Measurements from ENCODE around the gene SOD1.

The SOD1 gene

DNA sequence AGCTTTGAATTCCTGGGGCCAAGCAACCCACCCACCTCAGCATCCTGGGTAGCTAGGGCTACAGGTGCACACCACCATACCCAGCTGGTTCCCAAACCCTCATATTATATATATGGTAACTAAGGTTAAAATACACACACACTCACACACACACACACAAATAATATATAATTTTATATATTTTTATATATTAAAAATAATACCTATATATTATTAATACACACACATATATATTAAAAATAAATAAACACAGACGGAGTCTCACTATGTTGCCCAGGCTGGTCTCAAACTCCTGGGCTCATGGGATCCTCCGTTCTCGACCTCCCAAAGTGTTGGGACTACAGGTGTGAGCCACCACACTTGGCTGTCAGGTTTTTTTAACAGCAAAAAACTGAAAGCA lies 40.5 kb downstream of the SOD1 start:
- TF ChIP-seq, protein P1, sequence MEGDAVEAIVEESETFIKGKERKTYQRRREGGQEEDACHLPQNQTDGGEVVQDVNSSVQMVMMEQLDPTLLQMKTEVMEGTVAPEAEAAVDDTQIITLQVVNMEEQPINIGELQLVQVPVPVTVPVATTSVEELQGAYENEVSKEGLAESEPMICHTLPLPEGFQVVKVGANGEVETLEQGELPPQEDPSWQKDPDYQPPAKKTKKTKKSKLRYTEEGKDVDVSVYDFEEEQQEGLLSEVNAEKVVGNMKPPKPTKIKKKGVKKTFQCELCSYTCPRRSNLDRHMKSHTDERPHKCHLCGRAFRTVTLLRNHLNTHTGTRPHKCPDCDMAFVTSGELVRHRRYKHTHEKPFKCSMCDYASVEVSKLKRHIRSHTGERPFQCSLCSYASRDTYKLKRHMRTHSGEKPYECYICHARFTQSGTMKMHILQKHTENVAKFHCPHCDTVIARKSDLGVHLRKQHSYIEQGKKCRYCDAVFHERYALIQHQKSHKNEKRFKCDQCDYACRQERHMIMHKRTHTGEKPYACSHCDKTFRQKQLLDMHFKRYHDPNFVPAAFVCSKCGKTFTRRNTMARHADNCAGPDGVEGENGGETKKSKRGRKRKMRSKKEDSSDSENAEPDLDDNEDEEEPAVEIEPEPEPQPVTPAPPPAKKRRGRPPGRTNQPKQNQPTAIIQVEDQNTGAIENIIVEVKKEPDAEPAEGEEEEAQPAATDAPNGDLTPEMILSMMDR (IDR thresholded peaks at IDR 0.05; ENCODE audit: low read length), result no peak
- no peak for TF ChIP-seq EZH2 (IDR thresholded peaks at IDR 0.05; ENCODE audit: borderline replicate concordance, low read length)
- H3K79me2 ChIP-seq (ENCODE audit: insufficient read depth, low read length), result peaks cover 21% of the 10 kb centered on the region
- H3K9me3 ChIP-seq (ENCODE audit: low read length), result no peaks in the 10 kb centered on the region
- no peak overlapping the region for H3K4me2 ChIP-seq (ENCODE audit: low read length)
- H3K4me3 ChIP-seq (ENCODE audit: low read depth, low read length, poor library complexity, severe bottlenecking), result no peak overlapping the region
- H3F3A ChIP-seq (ENCODE audit: insufficient read depth, low read length), result no peaks in the 10 kb centered on the region
- no peaks in the 10 kb centered on the region for H3K27me3 ChIP-seq (ENCODE audit: insufficient read depth, low read length)
- H3K36me3 ChIP-seq (ENCODE audit: insufficient read depth, low read length), result peaks cover 94% of the 10 kb centered on the region
- no peaks in the 10 kb centered on the region for H3K4me1 ChIP-seq (ENCODE audit: insufficient read depth, low read length, severe bottlenecking)
- no peak overlapping the region for H3K9ac ChIP-seq (ENCODE audit: low read length)
- no peaks in the 10 kb centered on the region for H4K20me1 ChIP-seq (ENCODE audit: insufficient read depth, low read length)
- no peak overlapping the region for H2AFZ ChIP-seq (ENCODE audit: low read length)
- H3K9me2 ChIP-seq (ENCODE audit: low read depth, low read length), result no peaks in the 10 kb centered on the region
- H3K27ac ChIP-seq (ENCODE audit: low read depth, low read length, poor library complexity, severe bottlenecking), result no peak overlapping the region

DNA sequence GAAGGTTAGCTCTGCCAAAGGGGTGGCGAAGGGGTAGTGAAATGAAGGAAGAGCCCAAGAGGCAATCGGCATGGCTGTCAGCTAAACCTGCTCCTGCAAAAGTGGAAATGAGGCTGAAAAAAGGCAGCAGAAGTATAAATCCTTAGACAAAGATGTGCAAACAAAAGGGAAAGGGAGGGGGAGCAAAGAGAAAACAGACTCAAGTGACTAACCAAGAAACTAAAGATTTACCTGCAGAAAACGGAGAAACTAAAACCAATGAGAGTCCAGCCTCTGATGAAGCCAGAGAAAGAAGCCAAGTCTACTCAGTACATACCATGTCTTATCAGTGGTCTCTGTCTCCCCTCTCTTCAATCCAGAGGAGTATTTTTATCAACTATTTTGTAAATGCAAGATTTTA lies 47.1 kb downstream of the SOD1 start:
- peaks cover 48% of the 10 kb centered on the region for H3K36me3 ChIP-seq (ENCODE audit: insufficient read depth, low read length)
- no peak overlapping the region for H2AFZ ChIP-seq (ENCODE audit: low read length)
- H3K4me1 ChIP-seq (ENCODE audit: insufficient read depth, low read length, severe bottlenecking), result peaks cover 10% of the 10 kb centered on the region
- no peaks in the 10 kb centered on the region for H3K9me2 ChIP-seq (ENCODE audit: low read depth, low read length)
- H3K9ac ChIP-seq (ENCODE audit: low read length), result no peak overlapping the region
- H3K4me2 ChIP-seq (ENCODE audit: low read length), result no peak overlapping the region
- H4K20me1 ChIP-seq (ENCODE audit: insufficient read depth, low read length), result peaks cover 8% of the 10 kb centered on the region; the same call in 1 of the 2 replicates
- H3K79me2 ChIP-seq (ENCODE audit: insufficient read depth, low read length), result peaks cover 87% of the 10 kb centered on the region
- no peak overlapping the region for H3K4me3 ChIP-seq (ENCODE audit: low read depth, low read length, poor library complexity, severe bottlenecking)
- no peaks in the 10 kb centered on the region for H3K9me3 ChIP-seq (ENCODE audit: low read length)
- H3F3A ChIP-seq (ENCODE audit: insufficient read depth, low read length), result no peaks in the 10 kb centered on the region
- no peak for TF ChIP-seq EZH2 (IDR thresholded peaks at IDR 0.05; ENCODE audit: borderline replicate concordance, low read length)
- TF ChIP-seq, protein P1 (IDR thresholded peaks at IDR 0.05; ENCODE audit: low read length), result no peak
- no peaks in the 10 kb centered on the region for H3K27me3 ChIP-seq (ENCODE audit: insufficient read depth, low read length)
- H3K27ac ChIP-seq (ENCODE audit: low read depth, low read length, poor library complexity, severe bottlenecking), result no peak overlapping the region

DNA sequence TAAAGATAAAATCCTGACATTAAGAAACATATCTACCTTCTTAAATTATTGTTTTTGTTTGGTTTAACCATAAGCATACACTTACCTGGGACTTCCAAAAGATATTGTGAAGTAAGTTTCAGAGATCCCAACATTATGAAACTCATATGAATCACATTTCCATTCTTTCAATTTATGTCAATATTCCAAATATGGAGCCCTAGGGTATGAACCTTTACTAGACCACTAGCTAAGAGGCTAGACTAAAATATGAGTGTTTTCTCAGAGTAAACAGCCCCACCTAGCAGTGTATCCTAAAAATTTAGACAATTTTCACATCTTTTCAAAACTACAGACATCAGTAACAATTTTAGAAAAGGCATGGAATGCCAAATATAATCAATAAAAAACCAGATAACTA lies 48.0 kb downstream of the SOD1 start:
- peaks cover 39% of the 10 kb centered on the region for H3K36me3 ChIP-seq (ENCODE audit: insufficient read depth, low read length)
- no peak overlapping the region for H2AFZ ChIP-seq (ENCODE audit: low read length)
- H3K27ac ChIP-seq (ENCODE audit: low read depth, low read length, poor library complexity, severe bottlenecking), result no peak overlapping the region
- H3K9ac ChIP-seq (ENCODE audit: low read length), result no peak overlapping the region
- no peak for TF ChIP-seq EZH2 (IDR thresholded peaks at IDR 0.05; ENCODE audit: borderline replicate concordance, low read length)
- TF ChIP-seq, protein P1 (IDR thresholded peaks at IDR 0.05; ENCODE audit: low read length), result no peak
- no peak overlapping the region for H3K4me2 ChIP-seq (ENCODE audit: low read length)
- H3K27me3 ChIP-seq (ENCODE audit: insufficient read depth, low read length), result no peaks in the 10 kb centered on the region
- no peak overlapping the region for H3K4me3 ChIP-seq (ENCODE audit: low read depth, low read length, poor library complexity, severe bottlenecking)
- peaks cover 10% of the 10 kb centered on the region for H3K4me1 ChIP-seq (ENCODE audit: insufficient read depth, low read length, severe bottlenecking)
- H3K9me3 ChIP-seq (ENCODE audit: low read length), result no peaks in the 10 kb centered on the region
- peaks cover 95% of the 10 kb centered on the region for H3K79me2 ChIP-seq (ENCODE audit: insufficient read depth, low read length)
- H3F3A ChIP-seq (ENCODE audit: insufficient read depth, low read length), result no peaks in the 10 kb centered on the region
- H4K20me1 ChIP-seq (ENCODE audit: insufficient read depth, low read length), result peaks cover 8% of the 10 kb centered on the region; the same call in 1 of the 2 replicates
- H3K9me2 ChIP-seq (ENCODE audit: low read depth, low read length), result no peaks in the 10 kb centered on the region

All from OCI-LY1 (cell line).